Neutrophil (primary cell): ENCODE data around the gene NLRC3.
"Not testable (repeated sequence)": the region's sequence is repeated elsewhere in the genome, so short reads cannot be mapped to it uniquely, and the experiment has no call there.

Experiments used
- H3K27ac ChIP-seq: fragments of 200-600 bp; sonication (generic); 2 replicates; pipeline ENCODE4 v1.5.1; 2016; ENCODE audit warnings: mild to moderate bottlenecking, moderate library complexity
- H3K27me3 ChIP-seq: fragments of 200-600 bp; sonication (generic); 2 replicates; pipeline ENCODE4 v1.6.0; 2016; ENCODE audit warnings: mild to moderate bottlenecking
- H3K36me3 ChIP-seq: fragments of 200-600 bp; sonication (generic); 2 replicates; pipeline ENCODE4 v1.5.1; 2017
- H3K4me1 ChIP-seq, 2 experiments: fragments of 200-600 bp in 1 of 2; sonication (generic) in 1 of 2; 1 replicate in 1 of 2; 2 replicates in 1 of 2; pipeline versions ENCODE4 v1.5.1 to v1.6.1; 2013 to 2016; ENCODE audit warnings: low read depth in 1 of 2, low read length in 1 of 2, mild to moderate bottlenecking in 1 of 2, moderate library complexity in 1 of 2; ENCODE audit not compliant: control insufficient read depth in 1 of 2, insufficient read depth in 1 of 2
- H3K4me3 ChIP-seq, 2 experiments: fragments of 200-600 bp in 1 of 2; sonication (generic) in 1 of 2; 1 replicate in 1 of 2; 2 replicates in 1 of 2; pipeline ENCODE4 v1.5.1; 2013 to 2016; ENCODE audit warnings: low read depth in 1 of 2, low read length in 1 of 2, mild to moderate bottlenecking in 1 of 2, moderate library complexity in 1 of 2
- H3K9me3 ChIP-seq: fragments of 200-600 bp; sonication (generic); 2 replicates; pipeline ENCODE4 v1.5.1; 2016
- CTCF ChIP-seq: fragments of 200-600 bp; sonication (generic); IDR thresholded peaks from 2 replicates; pipeline ENCODE4 v1.5.1; 2016; ENCODE audit warnings: antibody characterized with exemption

NLRC3 gene

GRCh38 chr16:3501783-3502400, 75.3 kb downstream of the NLRC3 start:
- H3K36me3 ChIP-seq, result no peaks in the 10 kb centered on the region
- H3K4me1 ChIP-seq, result peaks cover 17 to 21% of the 10 kb centered on the region in 2 experiments
- H3K27me3 ChIP-seq, result peaks cover 30% of the 10 kb centered on the region
- TF ChIP-seq CTCF, result no peak
- no peak overlapping the region for H3K27ac ChIP-seq
- no peak overlapping the region for H3K4me3 ChIP-seq
- no peaks in the 10 kb centered on the region for H3K9me3 ChIP-seq

GRCh38 chr16:3501412-3501761, 75.8 kb downstream of the NLRC3 start:
- Histone ChIP-seq H3K4me3 (peak overlapping the region; percentile 69 to 82), H3K27me3 (peaks cover 30% of the 10 kb centered on the region), H3K27ac (peak overlapping the region; percentile 27), H3K4me1 (peaks cover 17 to 21% of the 10 kb centered on the region in 2 experiments)
- not testable (repeated sequence) for H3K9me3 ChIP-seq, H3K36me3 ChIP-seq

GRCh38 chr16:3498988-3499387, 78.2 kb downstream of the NLRC3 start:
- H3K9me3 ChIP-seq, result no peaks in the 10 kb centered on the region
- peaks cover 17 to 21% of the 10 kb centered on the region in 2 experiments for H3K4me1 ChIP-seq
- no peaks in the 10 kb centered on the region for H3K36me3 ChIP-seq
- no peak overlapping the region for H3K4me3 ChIP-seq
- no peak for TF ChIP-seq CTCF
- H3K27ac ChIP-seq, result no peak overlapping the region
- H3K27me3 ChIP-seq, result peaks cover 30% of the 10 kb centered on the region

GRCh38 chr16:3497771-3498170, 79.4 kb downstream of the NLRC3 start:
- TF ChIP-seq CTCF, result no peak
- no peak overlapping the region for H3K27ac ChIP-seq
- peaks cover 30% of the 10 kb centered on the region for H3K27me3 ChIP-seq
- H3K36me3 ChIP-seq, result no peaks in the 10 kb centered on the region
- H3K4me1 ChIP-seq, result peaks cover 17 to 21% of the 10 kb centered on the region in 2 experiments
- no peak overlapping the region for H3K4me3 ChIP-seq
- no peaks in the 10 kb centered on the region for H3K9me3 ChIP-seq

- Histone ChIP-seq H3K27me3 (peaks cover 20% of the 10 kb centered on the region), H3K27ac (no peak overlapping the region), H3K4me3 (no peak overlapping the region), H3K36me3 (no peaks in the 10 kb centered on the region), H3K4me1 (peaks cover 14 to 18% of the 10 kb centered on the region in 2 experiments), H3K9me3 (no peaks in the 10 kb centered on the region)
- TF ChIP-seq CTCF, result no peak
Observed at GRCh38 chr16:3496386-3496785, 80.8 kb downstream of the NLRC3 start.

GRCh38 chr16:3495176-3495575, 82.0 kb downstream of the NLRC3 start, which contains the start of gene C16orf90:
Gene C16orf90 (minus strand): TSS chr16:3495489. CDS start chr16:3495421, 68 bp downstream.
- Histone ChIP-seq H3K36me3 (no peaks in the 10 kb centered on the region), H3K4me1 (peaks cover 3 to 6% of the 10 kb centered on the region in 2 experiments), H3K27me3 (peaks cover 13% of the 10 kb centered on the region), H3K9me3 (no peaks in the 10 kb centered on the region), H3K4me3 (no peak within 1 kb of the TSS), H3K27ac (no peak within 1 kb of the TSS)
- no peak for TF ChIP-seq CTCF
